ENCODE results near the gene ITGB1BP1. TPM values are rescaled to one million over a fixed set of nuclear protein-coding genes. Genes with fewer than 3 reads are reported as not detected.

Gene ITGB1BP1
- total and polyA plus RNA-seq, 2 of the 13 experiments (the other 11 are each of a cell fraction or from before 2014, with no cell fraction given), result 106 to 108 TPM

GRCh38 chr2:9441556-9441955 lies 18.2 kb upstream of the ITGB1BP1 start:
- no peak for TF ChIP-seq SATB2 (CRISPR knock-in tag; IDR thresholded peaks at IDR 0.05)
- TF ChIP-seq NCOA5 (CRISPR knock-in tag; IDR thresholded peaks at IDR 0.05), result no peak
- no peak for TF ChIP-seq ZNF800 (CRISPR knock-in tag; IDR thresholded peaks at IDR 0.05)
- TF ChIP-seq PAXIP1 (CRISPR knock-in tag; conservative IDR thresholded peaks at IDR 0.05), result no peak
- TF ChIP-seq ZBTB38 (CRISPR knock-in tag; IDR thresholded peaks at IDR 0.05), result no peak
- TF ChIP-seq RERE (CRISPR knock-in tag; IDR thresholded peaks at IDR 0.05; ENCODE audit: low read depth), result no peak
- no peak for TF ChIP-seq ZNF256 (CRISPR knock-in tag; conservative IDR thresholded peaks at IDR 0.05)
- TF ChIP-seq ZUFSP (CRISPR knock-in tag; IDR thresholded peaks at IDR 0.05; ENCODE audit: borderline replicate concordance), result no peak
- TF ChIP-seq FLYWCH1 (CRISPR knock-in tag; IDR thresholded peaks at IDR 0.05), result no peak
- no peak for TF ChIP-seq ZNF737 (CRISPR knock-in tag; IDR thresholded peaks at IDR 0.05; ENCODE audit: borderline replicate concordance)
- TF ChIP-seq ZNF556 (CRISPR knock-in tag; IDR thresholded peaks at IDR 0.05; ENCODE audit: borderline replicate concordance), result no peak
- no peak for TF ChIP-seq HHEX (CRISPR knock-in tag; IDR thresholded peaks at IDR 0.05)
- TF ChIP-seq SSRP1 (CRISPR knock-in tag; IDR thresholded peaks at IDR 0.05), result no peak
- no peaks in the 10 kb centered on the region for H3K9me3 ChIP-seq (ENCODE audit: low read length)
- in situ Hi-C loops (cut with HindIII; ENCODE audit: extremely low pct_ligation_motif_present, low pct_unique_long_range_greater_than_20kb), result no loop called here
- peaks cover 17 to 70% of the 10 kb centered on the region in 2 experiments for H3K36me3 ChIP-seq (replicated peaks in 1 of 2; ENCODE audit: control insufficient read depth in 1 of 2, insufficient read depth in 2 of 2, low read length in 2 of 2)
- no peak overlapping the region for H3K4me2 ChIP-seq (ENCODE audit: low read depth, low read length)
- H3K4me1 ChIP-seq (ENCODE audit: insufficient read depth, low read length), result no peaks in the 10 kb centered on the region
- ATAC-seq, result no peak
- H3K4me3 ChIP-seq (replicated peaks in 1 of 3; ENCODE audit: insufficient read depth in 1 of 3, low read depth in 2 of 3, low read length in 3 of 3), result no peak overlapping the region
- intact Hi-C loops (cut with micrococcal nuclease; ENCODE audit: unreplicated experiment), result no loop called here
- no peaks in the 10 kb centered on the region for H4K20me1 ChIP-seq (ENCODE audit: insufficient read depth, low read length)
- ChIA-PET CTCF (ENCODE audit: low intra/inter-chr PET ratio, low total read pairs) (no interaction called here), POLR2A (no interaction called here)
- H3K27me3 ChIP-seq (ENCODE audit: control insufficient read depth in 1 of 2, insufficient read depth in 2 of 2, low read length in 2 of 2), result no peaks in the 10 kb centered on the region
- 84% methylated on average over 3 of the region's 3 CpGs for WGBS (ENCODE audit: low lambda C conversion rate)
- no peak for FAIRE-seq
- H3K79me2 ChIP-seq (ENCODE audit: insufficient read depth, low read length), result no peaks in the 10 kb centered on the region
- no peak overlapping the region for H3K9ac ChIP-seq (ENCODE audit: insufficient read depth, low read depth, low read length)
- no TSS peak for BruUV-seq (replicated peaks)
- DNase-seq (ENCODE audit: low spot score), result no peak
- H2AFZ ChIP-seq (ENCODE audit: low read length), result no peak overlapping the region
- H3K27ac ChIP-seq (ENCODE audit: extremely low read length, insufficient read depth, low read length), result no peak overlapping the region

Data from HepG2 (cell line).